KOPT-K1 (cell line): ENCODE results near the gene C6orf163.
"Not testable (repeated sequence)": the region's sequence is repeated elsewhere in the genome, so short reads cannot be mapped to it uniquely, and the experiment has no call there.

Source experiments
- H3K27ac ChIP-seq: fragments of 200-600 bp; sonication (generic); 2 replicates; pipeline ENCODE4 v1.5.1; 2016; ENCODE audit warnings: antibody characterized with exemption, mild to moderate bottlenecking, low read depth, low read length; ENCODE audit not compliant: poor library complexity, severe bottlenecking
- H3K36me3 ChIP-seq: fragments of 200-600 bp; sonication (generic); 2 replicates; pipeline ENCODE4 v1.5.1; 2017; ENCODE audit warnings: antibody characterized with exemption, mild to moderate bottlenecking, low read length, moderate library complexity; ENCODE audit not compliant: insufficient read depth
- H3K9me3 ChIP-seq: fragments of 200-600 bp; sonication (generic); 2 replicates; pipeline ENCODE4 v1.5.1; 2017; ENCODE audit warnings: antibody characterized with exemption, low read length, mild to moderate bottlenecking; ENCODE audit not compliant: insufficient read depth, poor library complexity, severe bottlenecking

Gene C6orf163

DNA sequence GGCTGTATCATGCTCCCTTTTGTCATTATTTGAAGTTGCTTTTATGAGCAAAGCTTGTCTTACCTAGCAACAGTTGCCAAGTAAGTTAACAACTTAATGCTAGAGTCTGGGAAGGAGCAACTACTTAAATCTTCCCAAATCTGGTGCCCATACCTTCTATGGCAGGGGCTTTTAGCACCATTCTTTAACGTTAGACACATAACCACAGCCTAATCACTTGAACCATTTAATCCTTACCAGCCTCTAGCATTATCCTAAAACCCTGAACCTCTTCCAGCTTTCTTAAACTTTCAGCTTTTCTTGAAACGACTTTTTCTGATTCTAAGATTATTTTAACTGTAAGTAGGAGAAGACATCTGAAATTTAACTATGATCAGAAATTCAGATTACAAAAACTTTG is at the start of gene C6orf163:
TSS of gene C6orf163 (plus strand) at position 83 of the 400 bp plus-strand sequence. CDS start at position 370, 287 bp downstream.
- H3K27ac ChIP-seq = no peak within 1 kb of the TSS
- no peaks in the 10 kb centered on the region for H3K36me3 ChIP-seq
- H3K9me3 ChIP-seq = no peaks in the 10 kb centered on the region

GRCh38 chr6:87297119-87297518 is 47.5 kb upstream of the C6orf163 start:
- Histone ChIP-seq H3K36me3 (no peaks in the 10 kb centered on the region), H3K27ac (no peak overlapping the region), H3K9me3 (no peaks in the 10 kb centered on the region)

GRCh38 chr6:87301277-87301676 is 43.3 kb upstream of the C6orf163 start:
- H3K9me3 ChIP-seq, H3K36me3 ChIP-seq, H3K27ac ChIP-seq: not testable (repeated sequence)

DNA sequence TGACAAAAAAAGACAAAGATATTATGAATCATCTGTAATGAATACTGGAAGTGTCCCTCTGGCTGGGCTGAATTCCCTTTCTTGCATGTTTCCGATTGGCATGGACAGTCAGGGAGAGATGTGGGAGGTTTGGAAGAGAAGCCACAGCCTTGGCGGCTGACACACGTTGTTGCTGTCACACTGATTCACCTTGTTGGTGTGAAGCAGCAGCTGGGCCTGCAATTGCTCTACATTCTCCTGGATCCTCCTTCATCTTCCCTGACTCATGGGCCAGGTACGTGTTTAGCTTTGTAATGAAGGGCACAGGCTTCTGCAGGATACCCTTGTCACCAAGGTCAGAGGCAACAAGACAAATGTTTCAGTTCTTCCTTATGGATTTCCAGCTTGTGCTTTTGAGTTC is 35.6 kb upstream of the C6orf163 start:
- H3K27ac ChIP-seq = no peak overlapping the region
- H3K36me3 ChIP-seq = no peaks in the 10 kb centered on the region
- H3K9me3 ChIP-seq = no peaks in the 10 kb centered on the region

DNA sequence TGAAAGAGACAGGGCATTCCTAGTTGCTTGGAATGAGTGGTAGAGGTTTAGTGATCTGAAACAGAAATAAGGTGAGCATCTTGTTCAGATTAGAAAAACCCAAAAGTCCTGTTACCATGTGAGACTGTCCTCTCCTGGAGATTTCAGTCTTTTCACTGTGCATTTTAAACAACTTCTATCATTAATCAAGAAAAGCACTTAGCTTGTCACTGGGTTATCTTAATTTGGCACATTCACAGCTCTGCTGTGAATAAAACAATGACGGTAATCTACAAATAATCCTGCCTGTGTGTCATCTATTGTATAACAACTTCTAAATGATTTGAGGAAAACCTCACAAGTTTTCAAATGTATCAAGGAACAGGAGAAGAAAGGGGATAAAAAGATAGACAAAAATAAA is 31.8 kb upstream of the C6orf163 start:
- H3K9me3 ChIP-seq = no peaks in the 10 kb centered on the region
- H3K27ac ChIP-seq = no peak overlapping the region
- no peaks in the 10 kb centered on the region for H3K36me3 ChIP-seq

DNA sequence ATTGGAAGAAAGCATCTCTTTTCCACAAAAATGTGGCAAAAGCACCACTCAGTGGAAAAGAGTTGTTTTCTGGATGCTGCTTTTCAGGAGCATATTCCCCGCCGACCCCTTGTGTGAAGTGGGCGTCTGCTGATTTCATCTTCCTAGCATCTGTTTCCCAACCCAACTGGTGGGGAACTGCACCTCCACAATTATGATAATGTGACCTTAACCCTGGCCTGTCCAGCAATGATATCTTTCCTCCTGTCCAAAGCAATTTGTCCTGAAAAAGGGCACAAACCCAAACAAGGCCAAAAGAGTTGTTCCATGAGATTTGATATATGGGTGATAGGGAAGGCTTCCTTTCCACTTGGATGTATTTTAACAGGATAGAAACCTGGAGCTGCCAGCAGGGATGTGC is 29.5 kb upstream of the C6orf163 start:
- H3K9me3 ChIP-seq = no peaks in the 10 kb centered on the region
- no peaks in the 10 kb centered on the region for H3K36me3 ChIP-seq
- H3K27ac ChIP-seq = no peak overlapping the region

- Histone ChIP-seq H3K27ac (no peak overlapping the region), H3K9me3 (no peaks in the 10 kb centered on the region), H3K36me3 (no peaks in the 10 kb centered on the region)
These were observed 25.2 kb upstream of the C6orf163 start for GRCh38 chr6:87319271-87319987.

- Histone ChIP-seq H3K36me3 (no peaks in the 10 kb centered on the region), H3K27ac (peak within 1 kb of the TSS; percentile 72), H3K9me3 (no peaks in the 10 kb centered on the region)
These were observed 22.1 kb upstream of the C6orf163 start, which contains the start of gene SMIM8 for GRCh38 chr6:87322304-87323212. Gene SMIM8, plus strand, starts transcription at chr6:87322588. Its CDS starts 14,444 bp downstream, at chr6:87337032.

DNA sequence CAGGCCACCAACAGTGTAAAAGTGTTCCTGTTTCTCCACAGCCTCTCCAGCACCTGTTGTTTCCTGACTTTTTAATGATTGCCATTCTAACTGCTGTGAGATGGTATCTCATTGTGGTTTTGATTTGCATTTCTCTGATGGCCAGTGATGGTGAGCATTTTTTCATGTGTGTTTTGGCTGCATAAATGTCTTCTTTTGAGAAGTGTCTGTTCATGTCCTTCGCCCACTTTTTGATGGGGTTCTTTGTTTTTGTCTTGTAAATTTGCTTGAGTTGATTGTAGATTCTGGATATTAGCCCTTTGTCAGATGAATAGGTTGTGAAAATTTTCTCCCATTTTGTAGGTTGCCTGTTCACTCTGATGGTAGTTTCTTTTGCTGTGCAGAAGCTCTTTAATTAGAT is 20.7 kb upstream of the C6orf163 start:
- H3K36me3 ChIP-seq, H3K9me3 ChIP-seq, H3K27ac ChIP-seq: not testable (repeated sequence)

DNA sequence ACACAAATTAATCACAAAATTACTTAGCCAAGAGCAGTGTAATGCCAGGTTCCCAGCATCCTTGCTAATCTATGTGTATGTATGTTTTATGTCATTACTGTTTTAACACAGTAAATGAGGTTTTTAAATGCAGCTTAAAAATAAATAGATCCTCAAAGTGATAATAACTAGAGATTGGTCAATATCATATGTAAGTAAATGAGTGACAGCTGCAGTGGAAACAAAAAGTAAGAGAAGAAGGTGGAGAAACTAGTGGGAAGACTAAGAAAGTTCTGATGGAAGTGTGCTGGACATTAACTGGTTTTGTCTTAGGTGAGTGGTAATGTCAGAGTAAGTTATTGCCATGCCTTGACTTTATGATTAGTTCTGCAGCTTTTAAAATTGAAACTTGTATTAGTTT is 13.7 kb upstream of the C6orf163 start:
- Histone ChIP-seq H3K27ac (no peak overlapping the region), H3K36me3 (peaks cover 12% of the 10 kb centered on the region), H3K9me3 (peaks cover 12% of the 10 kb centered on the region)

DNA sequence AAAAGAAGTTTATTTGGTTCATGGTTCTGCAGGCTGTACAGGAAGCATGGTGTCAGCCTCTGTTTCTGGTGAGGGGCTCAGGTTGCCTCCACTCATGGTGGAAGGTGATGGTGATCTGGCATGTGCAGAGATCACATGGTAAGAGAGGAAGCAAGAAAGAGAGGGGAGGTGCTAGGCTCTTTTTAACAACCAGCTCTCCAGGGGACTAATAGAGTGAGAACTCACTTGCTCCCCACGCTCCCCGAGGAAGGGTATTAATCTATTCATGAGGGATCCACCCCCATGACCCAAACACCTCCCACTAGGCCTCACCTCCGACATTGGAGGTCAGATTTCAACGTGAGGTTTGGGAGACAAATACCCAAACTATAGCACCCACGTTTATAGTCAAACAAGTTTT is 11.6 kb upstream of the C6orf163 start:
- Histone ChIP-seq H3K27ac (no peak overlapping the region), H3K9me3 (peaks cover 12% of the 10 kb centered on the region), H3K36me3 (peaks cover 12% of the 10 kb centered on the region)

- H3K27ac ChIP-seq = no peak overlapping the region
- H3K36me3 ChIP-seq = peaks cover 12% of the 10 kb centered on the region
- peaks cover 12% of the 10 kb centered on the region for H3K9me3 ChIP-seq
These were observed 10.9 kb upstream of the C6orf163 start for GRCh38 chr6:87333591-87334181.

DNA sequence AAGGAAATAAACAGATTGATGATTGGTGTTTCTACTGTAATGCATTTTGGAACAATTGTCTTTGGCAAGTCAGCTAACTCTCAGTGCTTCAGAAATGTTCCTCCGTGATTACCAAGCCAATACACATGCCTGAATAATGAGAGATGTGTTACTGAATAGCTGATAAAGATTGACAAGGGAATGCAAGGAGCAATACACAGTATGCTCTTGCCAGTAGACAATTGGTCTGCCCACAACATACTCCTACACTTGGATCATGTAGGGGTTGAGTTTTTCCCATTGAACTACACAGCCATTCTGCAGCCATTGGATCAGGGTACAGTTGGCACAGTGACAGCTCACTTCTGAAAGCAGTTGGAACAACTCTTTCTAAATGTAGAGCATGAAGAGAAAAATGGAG is 9.9 kb upstream of the C6orf163 start:
- no peak overlapping the region for H3K27ac ChIP-seq
- H3K9me3 ChIP-seq = peaks cover 12% of the 10 kb centered on the region
- peaks cover 12% of the 10 kb centered on the region for H3K36me3 ChIP-seq

DNA sequence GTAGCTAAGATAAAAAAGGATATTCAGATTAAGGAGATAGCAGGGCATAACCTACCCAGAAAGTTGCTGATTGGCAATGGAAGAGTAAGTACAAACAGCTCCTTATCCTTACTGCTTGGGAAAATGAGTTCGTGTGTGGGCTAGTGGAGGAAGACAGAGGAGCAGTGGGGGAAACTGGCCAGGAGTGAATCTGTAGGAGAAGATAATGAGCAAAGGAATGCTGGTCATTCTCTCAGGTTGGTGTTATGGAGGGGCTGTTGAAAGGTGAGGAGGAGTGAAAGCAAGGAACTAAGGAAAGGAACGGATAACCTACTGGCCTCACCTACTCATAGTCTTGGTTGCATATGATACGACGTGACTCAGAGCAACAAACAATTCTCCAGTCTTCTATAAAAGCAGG is 8.2 kb upstream of the C6orf163 start:
- peaks cover 12% of the 10 kb centered on the region for H3K9me3 ChIP-seq
- no peak overlapping the region for H3K27ac ChIP-seq
- peaks cover 12% of the 10 kb centered on the region for H3K36me3 ChIP-seq

GRCh38 chr6:87340230-87340629 is 4.4 kb upstream of the C6orf163 start:
- no peak overlapping the region for H3K27ac ChIP-seq
- no peaks in the 10 kb centered on the region for H3K9me3 ChIP-seq
- H3K36me3 ChIP-seq = no peaks in the 10 kb centered on the region
